ENCODE measurements around the gene SDK1.

DNA sequence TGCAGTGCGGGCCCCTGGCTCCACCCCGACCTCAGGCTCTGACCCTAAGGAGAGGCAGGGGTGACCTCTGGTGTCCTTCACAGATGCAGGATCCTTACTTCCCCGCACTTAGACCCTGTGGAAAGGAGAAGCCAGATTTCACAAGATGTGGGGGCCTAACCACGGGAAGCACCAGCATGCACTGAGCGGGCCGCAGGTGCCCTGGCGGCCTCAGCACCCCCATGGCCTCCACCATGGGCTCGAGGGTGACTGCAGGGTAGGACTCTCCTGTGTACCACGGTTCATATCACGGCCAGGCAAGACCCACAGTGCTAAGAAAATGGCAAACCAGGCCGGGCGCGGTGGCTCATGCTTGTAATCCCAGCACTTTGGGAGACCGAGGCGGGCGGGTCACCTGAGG lies 971.1 kb downstream of the SDK1 start:
- TF ChIP-seq POLR2A (IDR thresholded peaks at IDR 0.05), result no peak
- TF ChIP-seq, protein P1, sequence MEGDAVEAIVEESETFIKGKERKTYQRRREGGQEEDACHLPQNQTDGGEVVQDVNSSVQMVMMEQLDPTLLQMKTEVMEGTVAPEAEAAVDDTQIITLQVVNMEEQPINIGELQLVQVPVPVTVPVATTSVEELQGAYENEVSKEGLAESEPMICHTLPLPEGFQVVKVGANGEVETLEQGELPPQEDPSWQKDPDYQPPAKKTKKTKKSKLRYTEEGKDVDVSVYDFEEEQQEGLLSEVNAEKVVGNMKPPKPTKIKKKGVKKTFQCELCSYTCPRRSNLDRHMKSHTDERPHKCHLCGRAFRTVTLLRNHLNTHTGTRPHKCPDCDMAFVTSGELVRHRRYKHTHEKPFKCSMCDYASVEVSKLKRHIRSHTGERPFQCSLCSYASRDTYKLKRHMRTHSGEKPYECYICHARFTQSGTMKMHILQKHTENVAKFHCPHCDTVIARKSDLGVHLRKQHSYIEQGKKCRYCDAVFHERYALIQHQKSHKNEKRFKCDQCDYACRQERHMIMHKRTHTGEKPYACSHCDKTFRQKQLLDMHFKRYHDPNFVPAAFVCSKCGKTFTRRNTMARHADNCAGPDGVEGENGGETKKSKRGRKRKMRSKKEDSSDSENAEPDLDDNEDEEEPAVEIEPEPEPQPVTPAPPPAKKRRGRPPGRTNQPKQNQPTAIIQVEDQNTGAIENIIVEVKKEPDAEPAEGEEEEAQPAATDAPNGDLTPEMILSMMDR (IDR thresholded peaks at IDR 0.05), result no peak
